ENCODE measurements around the gene LRRFIP2.
"Not testable (repeated sequence)": the region's sequence is repeated elsewhere in the genome, so short reads cannot be mapped to it uniquely, and the experiment has no call there.

Gene LRRFIP2

DNA sequence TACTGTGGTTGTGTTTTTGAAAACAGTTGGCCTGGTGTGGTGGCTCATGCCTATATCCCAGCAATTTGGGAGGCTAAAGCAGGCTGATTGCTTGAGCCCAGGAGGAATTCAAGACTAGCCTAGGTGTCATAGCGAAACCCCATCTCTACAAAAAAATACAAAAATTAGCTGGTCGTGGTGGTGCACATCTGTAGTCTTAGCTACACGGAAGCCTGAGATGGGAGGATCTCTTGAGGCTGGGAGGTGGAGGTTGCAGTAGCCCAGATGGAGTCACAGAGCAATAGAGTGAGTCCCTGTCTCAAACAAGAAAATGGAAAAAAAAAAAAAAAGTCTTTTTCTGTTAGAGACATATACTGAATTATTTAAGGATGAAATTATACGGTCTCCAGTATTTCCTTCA, 14.7 kb upstream of the LRRFIP2 start:
- no peak for DNase-seq (ENCODE audit: low spot score)

GRCh38 chr3:37183976-37184375, 9.6 kb upstream of the LRRFIP2 start:
- no peak for DNase-seq (ENCODE audit: low spot score)

DNA sequence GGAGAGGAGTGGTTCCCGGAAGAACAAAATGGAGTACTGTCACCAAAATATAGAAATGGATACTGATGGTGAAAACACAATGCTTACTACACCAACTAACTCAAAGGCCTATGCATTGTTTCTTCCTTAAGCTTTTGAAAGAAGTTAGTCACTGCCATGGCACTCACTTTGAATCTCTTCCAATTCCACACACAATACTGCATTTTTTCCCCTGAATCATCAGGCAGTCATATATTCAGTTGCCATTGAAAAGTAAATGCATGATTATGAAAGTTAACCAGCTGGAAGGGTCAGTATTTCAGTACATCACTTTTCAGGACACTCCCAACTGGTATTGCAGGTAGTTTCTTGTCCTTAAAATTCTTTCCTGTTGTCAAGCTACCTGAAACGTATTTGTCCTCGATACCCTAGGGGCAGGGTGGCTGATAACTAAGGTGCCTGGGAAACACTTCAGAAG, 9.0 kb upstream of the LRRFIP2 start:
- DNase-seq (ENCODE audit: low spot score): no peak

- DNase-seq (ENCODE audit: low spot score): no peak
These were observed 8.4 kb upstream of the LRRFIP2 start for GRCh38 chr3:37182816-37183215.

DNA sequence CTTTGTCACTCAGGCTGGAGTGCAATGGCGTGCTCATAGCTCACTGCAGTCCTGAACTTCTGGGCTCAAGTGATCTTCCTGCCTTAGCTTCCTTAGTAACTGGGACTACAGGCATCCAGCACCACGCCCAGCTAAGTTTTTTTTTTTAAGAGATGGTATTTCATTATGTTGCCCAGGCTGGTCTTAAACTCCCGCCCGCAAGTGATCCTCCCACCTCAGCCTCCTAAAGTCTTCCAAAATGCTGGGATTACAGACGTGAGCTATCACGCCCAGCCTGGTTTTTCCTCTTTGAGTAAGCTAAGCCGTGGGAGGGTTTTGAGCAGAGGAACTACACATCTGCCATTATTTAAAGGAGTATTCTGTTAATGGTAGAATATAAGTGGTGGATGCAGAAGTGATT, 7.4 kb upstream of the LRRFIP2 start:
- no peak for DNase-seq (ENCODE audit: low spot score)

- no peak for DNase-seq (ENCODE audit: low spot score)
These were observed 5.0 kb upstream of the LRRFIP2 start for GRCh38 chr3:37179144-37179967.

DNA sequence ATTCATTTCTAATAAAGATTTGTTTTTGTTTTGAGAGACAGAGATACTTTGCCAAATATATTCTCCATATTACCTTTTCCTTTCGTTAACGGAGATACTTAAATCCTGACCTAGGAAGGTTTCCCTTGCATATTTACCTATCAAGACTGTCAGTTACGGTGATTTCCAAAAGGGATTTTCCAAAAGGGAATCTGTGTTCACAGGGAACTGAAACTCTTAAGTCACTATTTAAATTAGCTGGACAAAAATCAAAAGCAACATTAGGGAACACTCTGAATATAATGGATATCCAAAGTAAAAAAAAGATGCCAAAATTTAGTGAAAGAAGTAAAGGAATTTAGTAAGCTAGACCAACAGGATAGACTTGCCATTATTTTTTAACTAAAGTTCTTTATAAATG, 576 bp downstream of the LRRFIP2 start:
- DNase-seq (ENCODE audit: low spot score): no peak

GRCh38 chr3:37171144-37171543, 3.2 kb downstream of the LRRFIP2 start:
- DNase-seq (ENCODE audit: low spot score): no peak

DNA sequence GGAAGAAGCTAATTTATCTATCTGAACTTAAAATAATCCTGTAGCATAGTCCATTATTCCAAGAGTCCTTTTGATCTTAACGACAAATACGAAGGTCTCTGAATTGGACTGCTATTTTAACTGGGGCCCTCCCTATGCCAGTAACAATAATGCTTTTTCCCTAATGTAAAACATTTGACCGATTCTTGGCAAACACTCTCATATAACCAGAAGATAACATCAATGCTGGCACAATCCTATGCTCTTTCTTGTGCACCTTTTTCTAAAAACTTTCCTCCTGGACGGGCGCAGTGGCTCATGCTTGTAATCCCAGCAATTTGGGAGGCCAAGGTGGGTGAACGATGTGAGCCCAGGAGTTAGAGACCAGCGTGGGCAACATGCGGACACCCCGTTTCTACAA, 3.9 kb downstream of the LRRFIP2 start:
- DNase-seq (ENCODE audit: low spot score): no peak

DNA sequence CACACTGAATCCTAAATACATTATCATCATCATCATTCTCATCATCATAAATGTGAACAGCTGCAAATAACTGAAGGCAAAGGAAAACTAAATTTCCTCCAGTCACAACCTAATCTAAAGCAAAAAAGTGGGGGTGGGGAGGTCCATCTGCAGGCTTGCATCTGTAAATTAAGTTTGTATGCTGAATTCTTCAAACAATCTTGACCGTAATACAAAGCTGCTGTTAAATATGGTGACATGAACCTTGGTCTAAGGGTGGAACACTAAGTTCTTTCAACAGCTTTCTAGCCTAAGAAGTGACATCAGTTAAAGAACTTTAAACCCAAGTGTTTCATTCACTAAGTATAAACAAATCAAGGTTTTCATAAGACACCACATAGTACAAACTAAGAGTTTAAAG, 4.3 kb downstream of the LRRFIP2 start:
- no peak for DNase-seq (ENCODE audit: low spot score)

DNA sequence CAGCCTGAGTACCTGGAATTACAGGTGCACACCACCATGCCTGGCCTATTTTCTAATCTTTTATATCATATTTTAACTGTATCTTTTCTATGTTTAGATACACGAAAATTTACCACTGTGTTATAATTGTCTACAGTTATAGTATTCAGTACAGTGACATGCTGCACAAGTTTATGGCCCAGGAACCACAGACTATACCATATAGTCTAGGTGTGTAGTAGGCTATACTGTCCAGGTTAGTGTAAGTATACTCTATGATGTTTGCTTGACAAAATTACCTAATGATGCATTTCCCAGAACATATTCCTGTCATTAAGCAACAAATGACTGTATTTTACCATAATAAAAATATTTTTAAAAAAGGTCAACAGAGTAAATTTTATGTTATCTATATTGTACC, 5.5 kb downstream of the LRRFIP2 start:
- no peak for DNase-seq (ENCODE audit: low spot score)

GRCh38 chr3:37163262-37164015, 10.9 kb downstream of the LRRFIP2 start:
- DNase-seq (ENCODE audit: low spot score): no peak

DNA sequence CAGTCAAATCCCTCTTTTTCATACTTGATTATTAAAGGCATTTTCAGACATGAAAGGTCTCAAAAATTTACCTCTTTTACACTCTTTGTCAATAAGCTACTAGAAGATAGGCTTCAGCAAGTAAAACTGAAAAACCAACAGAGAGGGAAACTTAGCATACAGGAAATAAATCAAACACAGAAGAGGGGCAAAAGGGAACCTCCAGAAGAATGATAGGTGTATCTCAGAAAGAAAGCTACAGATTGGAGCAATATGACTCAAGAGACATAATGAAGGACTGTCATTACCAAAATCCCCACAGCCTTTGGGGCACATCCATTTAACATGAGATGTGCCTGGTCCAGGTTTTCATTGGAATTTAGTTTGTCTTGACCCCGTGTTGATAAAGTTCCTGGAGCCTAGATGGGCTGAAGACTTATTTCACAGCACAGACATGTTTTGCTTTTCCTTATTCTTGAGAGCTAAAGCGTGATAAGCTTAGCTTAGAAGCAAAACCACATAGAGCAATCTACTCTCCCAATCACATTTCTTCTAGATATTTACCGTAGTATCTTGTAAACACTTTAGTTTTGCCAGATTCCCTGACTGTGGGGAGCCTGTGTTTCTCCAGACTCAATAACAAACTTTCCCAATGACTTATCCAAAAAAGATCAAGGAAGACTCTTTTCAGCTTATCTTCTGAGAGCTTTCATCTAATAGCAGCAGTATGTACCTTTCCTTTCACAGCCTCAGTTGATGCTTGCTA, 11.7 kb downstream of the LRRFIP2 start:
- no peak for DNase-seq (ENCODE audit: low spot score)

GRCh38 chr3:37161351-37161750, 13.0 kb downstream of the LRRFIP2 start:
- DNase-seq (ENCODE audit: low spot score): no peak

GRCh38 chr3:37155782-37156181, 18.6 kb downstream of the LRRFIP2 start:
- DNase-seq (ENCODE audit: low spot score): no peak

- DNase-seq (ENCODE audit: low spot score): no peak
These were observed 19.6 kb downstream of the LRRFIP2 start for GRCh38 chr3:37154668-37155314.

DNA sequence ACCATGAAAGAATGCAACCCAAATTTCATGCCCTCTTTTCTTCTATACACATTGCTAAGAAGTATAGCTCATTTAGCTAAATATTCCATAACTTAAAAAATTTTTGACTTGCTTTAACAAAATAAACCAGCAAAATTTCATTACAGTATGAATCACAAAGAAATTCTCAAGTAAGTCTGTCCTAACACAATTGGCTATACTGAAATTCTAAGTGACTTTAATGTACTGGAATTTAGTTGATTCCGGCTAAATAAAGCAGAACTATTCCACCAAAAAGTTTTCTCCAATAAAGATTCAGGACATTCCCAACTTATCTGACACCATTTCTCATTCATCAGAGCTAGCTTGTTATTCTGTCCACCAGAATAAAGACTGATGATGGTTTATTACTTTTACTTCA, 23.8 kb downstream of the LRRFIP2 start:
- no peak for DNase-seq (ENCODE audit: low spot score)

DNA sequence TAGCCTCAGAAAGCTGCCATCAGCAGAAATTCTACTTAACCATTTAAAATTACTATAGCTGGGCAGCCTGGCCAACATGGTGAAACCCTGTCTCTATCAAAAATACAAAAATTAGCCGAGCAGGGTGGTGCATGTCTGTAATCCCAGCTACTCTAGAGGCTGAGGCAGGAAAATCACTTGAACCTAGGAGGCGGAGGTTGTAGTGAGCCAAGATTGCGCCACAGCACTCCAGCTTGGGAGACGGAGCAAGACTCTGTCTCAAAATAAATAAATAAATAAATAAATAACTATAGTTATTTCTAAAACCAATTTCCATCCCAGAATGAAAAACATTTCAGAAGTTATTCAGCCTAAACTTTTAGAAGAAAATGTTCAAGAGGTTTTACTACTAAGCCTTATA, 25.1 kb downstream of the LRRFIP2 start:
- DNase-seq (ENCODE audit: low spot score): no peak

GRCh38 chr3:37148208-37148607, 26.2 kb downstream of the LRRFIP2 start:
- no peak for DNase-seq (ENCODE audit: low spot score)

GRCh38 chr3:37147666-37148065, 26.7 kb downstream of the LRRFIP2 start:
- DNase-seq (ENCODE audit: low spot score): no peak

DNA sequence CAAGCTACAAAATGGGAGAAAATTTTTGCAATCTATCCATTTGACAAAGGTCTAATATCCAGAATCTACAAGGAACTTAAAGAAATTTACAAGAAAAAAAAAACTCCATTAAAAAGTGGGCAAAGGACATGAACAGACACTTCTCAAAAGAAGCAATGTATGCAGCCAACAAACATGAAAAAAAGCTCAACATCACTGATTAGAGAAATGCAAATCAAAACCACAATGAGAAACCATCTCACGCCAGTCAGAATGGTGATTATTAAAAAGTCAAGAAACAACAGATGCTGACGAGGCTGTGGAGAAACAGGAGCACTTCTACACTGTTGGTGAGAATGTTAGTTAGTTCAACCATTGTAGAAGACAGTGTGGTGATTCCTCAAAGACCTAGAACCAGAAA, 27.5 kb downstream of the LRRFIP2 start:
- DNase-seq (ENCODE audit: low spot score): not testable (repeated sequence)

GRCh38 chr3:37145611-37146010, 28.8 kb downstream of the LRRFIP2 start:
- DNase-seq (ENCODE audit: low spot score): no peak
